ENCODE data around the gene RETSAT.

The RETSAT gene

GRCh38 chr2:85303780-85304531, 50.4 kb downstream of the RETSAT start:
- no peak for FAIRE-seq

- no peak for FAIRE-seq
Measured at GRCh38 chr2:85302121-85302520, 52.2 kb downstream of the RETSAT start.
